Measurements from ENCODE around the gene ALK.

ALK gene

DNA sequence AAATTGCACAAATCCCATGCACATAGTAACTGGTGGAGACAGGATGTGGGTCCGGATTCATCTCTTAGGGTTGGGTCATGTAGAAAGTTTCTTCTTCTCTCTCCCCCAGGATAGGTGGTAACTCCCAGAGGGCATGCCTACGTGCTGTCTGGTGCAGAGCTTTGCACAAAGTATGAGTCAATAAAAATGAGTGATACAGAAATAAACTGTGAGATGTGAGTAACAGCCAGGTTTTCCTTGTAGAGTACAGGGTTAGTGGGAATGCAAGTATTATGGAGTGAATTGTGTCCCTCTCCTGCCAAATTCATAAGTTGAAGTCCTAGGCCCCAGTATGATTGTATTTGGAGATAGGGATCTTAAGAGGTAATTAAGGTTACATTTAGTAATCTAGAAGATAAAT, 289.4 kb downstream of the ALK start:
- no peak for DNase-seq

DNA sequence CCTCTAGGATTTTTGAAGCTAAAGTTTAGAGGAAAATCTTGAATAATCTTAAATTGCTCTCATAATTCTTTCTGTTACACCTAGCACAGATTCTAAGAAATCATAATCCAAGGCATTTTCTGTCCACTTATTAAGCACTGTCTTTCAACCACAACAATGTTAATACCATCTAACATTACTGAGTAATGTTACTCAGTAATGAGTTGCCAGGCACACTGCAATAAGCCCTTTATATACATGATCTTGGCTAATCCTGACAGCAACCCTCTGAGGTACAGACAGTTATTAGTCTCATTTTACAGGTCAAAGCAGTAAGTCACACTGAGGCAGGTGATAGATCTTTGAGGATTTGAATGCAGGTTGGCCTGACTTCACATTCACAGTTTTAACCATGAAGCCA, 291.9 kb downstream of the ALK start:
- no peak for DNase-seq

DNA sequence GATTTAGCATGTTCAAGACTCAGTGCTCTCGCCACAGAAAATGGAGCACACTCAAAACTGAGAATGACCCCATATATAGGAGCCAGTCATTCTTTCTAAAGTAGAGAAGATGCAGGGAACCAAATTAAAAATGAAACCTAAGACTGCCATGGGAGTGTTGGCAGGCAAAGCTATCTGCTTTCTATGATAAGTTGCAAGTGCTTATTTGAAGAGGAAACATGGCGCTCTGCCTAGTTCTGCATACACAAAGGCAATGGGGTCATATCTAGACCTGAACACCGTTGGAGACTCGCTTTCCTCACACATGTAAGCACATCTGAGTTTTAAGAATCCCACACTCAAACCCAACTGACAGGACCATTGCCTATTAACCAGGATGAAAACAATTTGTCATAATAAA, 292.5 kb downstream of the ALK start:
- DNase-seq: no peak

DNA sequence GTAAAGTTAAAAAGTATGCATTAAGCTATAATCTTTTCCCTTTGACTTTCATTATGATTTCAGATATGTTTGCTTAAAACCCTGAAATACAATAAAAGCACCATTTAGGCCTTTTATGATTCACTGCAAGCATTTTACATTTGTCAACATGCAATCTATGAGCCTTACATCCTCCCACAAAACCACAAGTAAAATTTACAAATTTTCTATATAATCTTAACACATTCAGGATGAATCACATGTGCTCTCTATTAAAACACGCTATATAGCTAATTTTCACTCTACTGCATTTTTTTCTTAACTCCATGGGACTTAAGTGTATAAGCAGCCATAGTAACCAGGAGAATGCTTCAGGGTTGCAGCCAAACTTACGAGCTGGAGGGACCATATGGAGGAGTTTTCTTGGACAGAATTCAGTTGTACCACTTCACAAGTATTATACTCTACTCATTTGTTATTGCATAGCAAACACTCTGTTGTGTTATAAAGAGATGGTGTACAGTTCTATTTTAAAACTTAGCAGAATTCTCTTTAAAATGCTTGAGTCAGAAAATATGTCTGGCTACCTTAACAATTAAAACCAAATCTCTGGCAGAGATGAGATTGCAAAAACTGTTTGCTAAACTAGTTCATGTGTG, 293.2 kb downstream of the ALK start:
- DNase-seq: no peak

DNA sequence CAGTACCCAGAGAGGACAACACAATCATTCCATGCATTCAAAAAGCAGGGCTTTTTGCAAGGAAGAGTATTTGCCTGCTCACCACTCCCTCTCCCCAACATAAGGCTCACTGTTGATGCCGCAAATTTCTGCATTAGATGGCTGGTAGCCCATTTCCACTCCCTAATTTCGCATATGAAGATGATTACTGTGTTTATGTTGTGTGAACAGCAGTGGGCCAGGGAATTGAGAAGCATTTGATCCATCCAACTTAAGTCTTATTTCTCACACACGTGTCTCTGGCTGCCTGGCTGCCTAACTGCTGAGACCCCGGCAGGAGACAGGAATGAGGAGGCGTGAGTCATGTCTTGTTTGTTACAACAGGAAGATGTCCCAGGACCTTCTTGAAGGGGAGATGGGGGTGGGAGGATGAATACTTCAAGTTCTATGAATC, 294.1 kb downstream of the ALK start:
- DNase-seq: no peak

DNA sequence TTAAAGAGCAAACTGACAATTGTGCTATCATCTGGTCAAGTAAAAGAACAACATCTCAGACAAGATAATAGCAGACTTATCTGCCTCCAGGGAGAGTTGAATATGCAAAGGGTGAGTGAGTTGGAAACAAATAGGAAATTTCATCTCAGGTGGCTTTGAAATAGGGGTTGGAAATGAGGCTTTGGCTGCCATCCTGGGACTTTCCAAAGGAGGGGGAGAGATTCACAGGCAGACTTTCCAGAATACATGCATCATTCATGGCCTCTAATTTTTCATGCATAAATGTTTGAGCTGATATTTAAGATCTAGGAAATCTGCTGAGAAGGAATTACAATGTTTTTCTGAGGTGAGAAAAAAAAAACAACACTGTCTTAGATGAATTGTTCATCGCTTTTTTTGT, 300.5 kb downstream of the ALK start:
- DNase-seq: no peak

DNA sequence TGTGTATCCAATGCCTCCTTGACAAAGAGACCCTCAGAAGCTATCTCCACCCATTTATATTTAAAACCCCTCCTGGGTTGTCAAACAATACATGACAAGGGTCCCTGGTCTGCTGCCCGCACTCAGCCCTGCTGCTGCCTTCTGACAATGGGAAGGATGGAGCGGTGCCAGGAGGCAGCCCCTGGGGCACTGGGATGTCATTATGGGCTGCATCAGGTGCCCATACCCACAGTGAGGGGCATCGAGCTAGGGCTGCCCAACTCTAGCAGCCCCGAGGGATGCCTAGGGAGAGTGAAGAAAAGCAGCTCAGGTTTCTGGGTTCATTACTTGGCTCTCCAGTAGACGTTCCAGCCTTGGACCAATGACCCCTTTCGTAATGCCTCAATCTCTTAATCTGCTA, 301.7 kb downstream of the ALK start:
- no peak for DNase-seq

DNA sequence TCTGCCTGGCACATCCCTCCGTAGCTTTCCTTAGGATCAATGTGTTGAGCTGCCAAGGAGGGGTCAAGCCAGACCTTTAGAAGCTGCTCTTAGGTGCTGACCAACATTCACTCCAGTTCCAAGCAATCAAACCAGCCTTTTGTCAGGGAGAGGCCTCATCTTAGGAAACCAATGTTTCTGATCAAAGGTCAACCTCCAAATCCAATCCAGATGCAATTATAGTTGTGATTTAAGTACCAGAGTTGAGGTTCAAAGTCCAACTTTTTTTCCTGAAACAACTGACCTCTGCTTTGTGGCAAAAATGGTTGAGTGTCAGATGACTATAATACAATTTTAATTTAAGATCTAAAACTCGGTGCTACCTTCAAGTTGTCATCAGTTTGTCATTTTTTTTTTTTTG, 303.4 kb downstream of the ALK start:
- no peak for DNase-seq

DNA sequence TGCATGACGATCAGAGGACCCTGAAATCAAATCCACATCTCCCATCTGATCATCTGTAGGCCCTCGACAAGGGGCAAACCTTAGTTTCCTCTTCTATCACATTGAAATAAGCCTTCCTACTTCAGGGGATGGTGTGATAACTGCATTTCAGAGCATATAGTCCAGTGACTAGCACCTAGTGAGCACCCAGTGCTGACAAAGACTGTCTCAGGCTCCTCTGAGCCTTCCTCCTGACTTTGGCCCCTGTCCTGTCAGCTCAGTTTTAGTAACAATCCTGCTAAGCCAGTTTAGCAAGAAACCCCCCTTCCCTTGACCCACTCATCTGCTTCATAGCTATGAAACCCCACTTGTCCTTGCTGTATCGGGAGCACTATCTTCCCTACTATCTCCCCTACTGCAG, 304.0 kb downstream of the ALK start:
- no peak for DNase-seq

DNA sequence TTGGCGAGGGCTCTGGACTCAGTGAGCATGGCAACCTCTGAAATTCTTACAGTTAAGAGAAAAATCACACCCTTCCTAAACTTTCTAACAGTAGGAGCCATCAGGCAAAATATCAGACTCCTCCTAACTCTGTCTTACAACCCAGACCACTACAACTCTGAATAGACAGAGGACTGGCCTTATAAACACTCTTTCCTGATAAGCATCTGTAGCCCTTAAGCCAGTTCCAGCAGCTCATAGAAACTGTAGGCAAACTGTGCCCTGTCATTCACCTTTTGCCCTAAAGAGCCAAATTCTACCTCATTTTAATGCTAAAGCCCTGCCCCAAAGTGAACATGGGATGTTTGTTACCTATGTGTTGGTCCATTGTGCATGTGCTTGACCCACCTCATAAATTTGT, 304.8 kb downstream of the ALK start:
- no peak for DNase-seq

DNA sequence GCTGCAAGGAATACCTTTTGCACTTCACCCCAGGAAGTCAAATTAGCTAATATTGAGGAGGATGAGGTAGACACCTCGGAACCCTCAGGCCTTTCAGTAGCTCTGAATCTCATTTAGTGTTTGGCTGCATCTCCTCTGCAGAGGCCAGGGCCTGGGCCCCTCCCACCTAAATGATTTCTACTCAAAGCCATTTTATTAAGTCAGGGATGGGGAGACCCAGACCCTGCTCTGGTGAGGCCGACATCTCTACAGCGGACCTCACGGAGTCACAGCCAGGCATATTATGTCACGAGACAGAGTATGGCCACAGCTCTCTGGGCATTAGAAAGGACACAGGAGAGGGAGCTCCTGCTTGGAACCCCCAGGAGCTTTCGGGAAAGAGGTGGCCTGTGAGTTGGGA, 305.5 kb downstream of the ALK start:
- no peak for DNase-seq

DNA sequence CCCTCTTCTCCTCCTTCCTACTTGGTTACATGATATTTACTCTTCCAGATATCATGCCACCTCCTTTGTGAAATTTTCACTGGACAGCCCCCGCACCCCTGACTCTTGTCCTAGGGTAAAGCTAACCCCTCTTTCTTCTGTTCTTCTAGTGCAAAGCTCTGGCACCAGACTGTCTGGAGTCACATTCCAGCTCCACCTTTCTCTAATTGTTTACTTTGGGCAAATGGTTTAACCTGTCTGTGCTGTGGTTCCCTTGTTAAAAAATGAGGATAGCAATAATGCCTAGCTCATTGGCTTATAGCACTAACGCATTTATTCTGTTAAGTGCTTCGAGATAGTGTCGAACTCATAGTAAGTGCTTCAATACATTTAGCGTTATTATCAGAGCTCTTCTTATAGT, 306.2 kb downstream of the ALK start:
- DNase-seq: no peak

DNA sequence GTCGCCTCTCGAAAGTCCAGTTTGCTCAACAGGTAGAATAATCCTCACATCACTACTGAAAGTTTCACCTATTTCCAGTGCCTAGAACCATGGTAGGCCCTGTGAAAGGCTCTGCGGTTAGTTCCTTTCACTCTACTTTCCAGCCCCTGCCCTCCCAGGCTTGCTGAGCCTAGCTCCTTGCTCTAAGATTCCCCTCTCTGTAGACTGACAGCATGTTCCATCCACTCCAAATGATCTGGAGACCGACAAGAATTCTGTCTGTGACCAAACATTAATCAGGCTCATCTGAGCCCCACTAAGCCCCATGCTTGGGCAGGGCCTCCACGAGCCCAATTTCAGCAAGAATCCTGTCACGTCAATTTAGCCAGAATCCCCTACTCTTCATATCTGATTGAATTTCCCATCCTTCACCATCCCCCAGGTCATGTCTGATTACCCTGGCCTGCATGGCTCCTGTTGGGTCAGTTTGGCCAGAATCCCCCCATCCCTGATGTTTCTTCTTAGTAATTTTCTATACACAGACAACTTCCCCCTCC, 307.0 kb downstream of the ALK start:
- no peak for DNase-seq

DNA sequence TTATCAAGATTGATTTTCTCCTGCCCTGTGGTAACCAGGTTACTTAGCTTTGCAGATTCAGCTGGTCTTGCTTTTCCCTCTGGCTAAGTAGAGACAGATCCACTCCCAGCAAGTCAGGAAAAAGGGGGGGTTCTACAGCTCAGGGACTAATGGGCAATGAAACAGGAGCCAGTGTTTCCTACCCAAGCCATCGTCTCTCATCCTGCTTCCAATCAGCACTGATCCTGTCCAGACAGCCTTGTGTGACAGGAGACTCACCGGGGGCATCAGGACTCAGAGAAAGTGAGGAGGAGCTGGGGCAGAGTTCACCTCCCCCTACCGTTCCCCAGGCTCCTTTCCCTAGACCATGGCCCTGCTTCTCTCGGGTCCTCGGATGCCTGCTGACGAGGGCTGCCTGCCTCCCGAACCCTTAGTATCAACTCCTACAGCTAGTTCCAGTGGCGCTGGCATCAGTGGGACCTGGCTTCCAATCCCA, 307.6 kb downstream of the ALK start:
- DNase-seq: no peak

DNA sequence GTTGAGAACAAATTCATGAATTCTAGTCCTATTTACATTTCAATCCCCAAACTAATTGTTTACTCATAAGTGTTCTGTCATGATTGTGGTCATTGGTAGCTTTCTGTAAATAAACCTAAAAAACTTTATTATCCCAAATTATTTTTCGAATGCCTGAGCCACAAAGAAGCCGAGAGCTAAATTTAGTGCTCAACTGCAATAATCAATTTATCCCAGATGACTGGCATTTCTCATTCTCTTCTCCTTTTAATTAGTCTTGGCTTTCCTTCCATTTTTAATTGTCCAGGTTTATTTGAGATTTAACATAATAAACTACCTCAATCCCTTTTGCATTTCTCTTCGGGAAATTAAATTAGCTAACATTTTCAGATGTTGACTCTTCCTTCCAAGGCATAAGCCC, 308.3 kb downstream of the ALK start:
- no peak for DNase-seq

DNA sequence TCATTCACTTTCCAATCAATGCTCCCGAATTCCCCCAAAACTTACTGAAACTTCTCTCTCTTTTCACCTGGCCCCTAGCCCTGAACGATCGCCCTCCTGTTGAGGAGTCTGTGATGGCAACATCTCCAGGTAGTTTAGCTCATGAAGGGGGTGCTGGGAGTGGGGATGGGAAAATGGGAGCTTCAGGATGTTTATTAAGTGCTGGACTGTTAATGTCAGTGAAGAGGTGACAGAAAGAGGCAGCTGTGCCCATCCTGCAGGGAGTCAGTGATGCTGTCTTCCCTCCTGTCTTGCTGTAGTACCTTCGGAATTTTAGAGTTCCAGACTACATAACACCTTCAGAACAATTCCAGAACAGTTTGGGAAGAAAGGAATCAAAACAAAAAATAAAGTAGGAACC, 308.8 kb downstream of the ALK start:
- DNase-seq: no peak

DNA sequence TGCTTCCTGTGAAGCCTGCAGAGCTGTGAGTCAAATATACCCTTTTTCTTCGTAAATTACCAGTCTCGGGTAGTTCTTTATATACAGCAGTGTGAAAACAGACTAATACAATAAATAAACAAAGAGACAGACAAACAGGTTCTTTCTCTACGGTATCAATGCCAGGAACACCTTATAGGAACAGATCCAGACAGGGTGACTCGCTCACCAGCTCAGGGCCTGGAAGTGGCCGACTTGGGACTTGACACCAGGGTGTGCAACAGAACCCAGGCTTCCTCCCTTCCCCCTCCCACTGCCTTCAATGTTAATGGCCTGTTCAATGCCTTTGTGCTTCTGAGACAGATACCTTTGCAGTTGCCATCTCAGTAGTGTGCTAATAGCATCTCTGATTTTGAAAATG, 309.5 kb downstream of the ALK start:
- no peak for DNase-seq

DNA sequence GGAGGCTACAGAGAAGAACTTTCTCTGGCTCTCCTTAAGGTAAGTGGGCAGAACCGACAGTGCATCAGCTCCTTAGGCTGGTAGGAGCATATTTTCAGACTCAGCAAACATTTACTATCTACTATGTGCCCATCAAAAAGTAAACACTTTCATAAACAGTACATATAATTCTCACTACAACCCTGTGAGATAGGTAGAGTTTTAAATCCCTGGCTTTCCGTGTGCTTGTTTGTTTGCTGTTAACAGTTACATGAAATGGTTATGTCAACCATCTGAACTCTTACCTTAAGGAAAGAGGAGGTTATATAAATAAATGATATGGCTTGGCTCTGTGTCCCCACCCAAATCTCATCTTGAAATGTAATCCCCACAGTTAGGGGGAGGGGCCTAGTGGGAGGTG, 310.1 kb downstream of the ALK start:
- no peak for DNase-seq

DNA sequence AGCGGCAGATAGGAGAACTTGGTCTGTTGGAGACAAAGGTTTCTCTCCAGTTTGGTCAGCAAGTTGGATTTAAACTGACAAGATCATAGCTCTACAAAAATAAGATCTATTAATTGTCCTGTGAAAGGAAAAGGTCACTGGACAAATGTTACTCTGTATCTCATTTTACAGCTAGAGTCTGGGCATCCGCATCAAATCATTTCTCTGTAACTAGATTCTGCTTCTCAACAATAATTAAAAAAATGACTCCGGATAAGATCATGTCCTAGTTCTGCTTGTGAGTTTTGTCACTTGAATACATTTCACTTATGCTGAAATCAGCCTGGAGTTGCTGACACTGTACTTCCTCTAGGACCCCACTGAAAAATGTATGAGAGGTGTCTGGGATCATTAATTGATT, 310.8 kb downstream of the ALK start:
- DNase-seq: no peak

DNA sequence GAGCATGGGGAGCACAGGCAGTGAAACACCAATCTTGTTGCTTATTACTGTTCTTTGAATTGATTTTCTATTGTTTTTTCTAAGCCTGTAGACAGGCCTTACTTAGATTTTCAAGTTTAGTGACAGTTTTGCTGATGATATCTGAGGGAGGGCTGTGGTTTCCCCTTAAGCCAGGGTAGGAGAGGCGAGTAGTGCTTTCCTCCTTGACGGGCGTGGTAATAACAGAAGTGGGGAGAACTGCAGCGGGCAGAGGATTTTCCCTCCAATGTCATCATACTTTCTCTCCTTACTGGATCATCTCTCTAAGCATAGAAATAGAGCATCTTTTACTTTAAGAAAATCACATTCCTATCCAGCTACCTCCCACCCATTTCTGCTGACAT, 314.4 kb downstream of the ALK start:
- no peak for DNase-seq

DNA sequence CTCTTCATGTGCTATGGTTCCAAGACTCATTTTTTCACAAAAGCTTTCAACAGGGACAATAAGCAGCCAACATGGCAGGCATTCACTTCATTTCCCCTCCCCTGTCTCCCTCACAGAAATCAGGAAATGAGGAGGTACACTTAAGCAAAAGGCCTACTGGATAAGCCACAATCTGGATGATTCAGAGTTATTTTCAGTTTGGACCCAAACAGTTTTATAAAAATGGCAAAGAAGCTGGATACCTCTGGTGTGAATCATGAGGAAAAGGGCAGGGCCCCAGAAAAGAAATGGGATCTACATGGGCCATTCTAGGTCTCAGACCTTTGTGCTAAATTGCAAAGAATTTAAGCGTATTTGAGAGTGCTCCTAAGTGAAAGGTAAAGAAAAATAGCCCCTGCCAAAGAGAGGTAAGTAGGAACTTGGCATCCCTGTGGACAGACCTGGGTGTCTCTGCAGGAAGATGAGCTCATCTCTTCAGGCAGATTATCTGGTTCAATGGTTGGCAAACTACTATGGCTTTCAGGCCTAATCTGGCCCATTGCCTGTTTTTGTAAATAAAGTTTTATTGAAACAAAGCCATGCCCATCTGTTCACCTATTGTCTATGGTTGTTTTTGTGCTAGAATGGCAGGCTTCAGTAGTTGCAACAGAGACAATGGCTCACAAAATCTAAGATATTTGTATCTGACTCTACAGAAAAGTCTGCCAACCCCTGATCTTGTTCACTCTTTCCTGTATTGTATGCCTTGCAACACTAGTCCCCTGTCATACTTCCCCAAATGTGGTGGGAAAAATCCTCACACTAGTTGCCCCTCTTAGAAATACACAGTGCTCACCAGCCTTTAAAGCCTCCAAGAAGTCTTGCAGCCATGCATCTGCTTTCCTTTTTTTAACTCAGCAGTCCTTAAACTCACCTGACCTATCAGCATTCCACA, 315.0 kb downstream of the ALK start:
- DNase-seq: no peak

DNA sequence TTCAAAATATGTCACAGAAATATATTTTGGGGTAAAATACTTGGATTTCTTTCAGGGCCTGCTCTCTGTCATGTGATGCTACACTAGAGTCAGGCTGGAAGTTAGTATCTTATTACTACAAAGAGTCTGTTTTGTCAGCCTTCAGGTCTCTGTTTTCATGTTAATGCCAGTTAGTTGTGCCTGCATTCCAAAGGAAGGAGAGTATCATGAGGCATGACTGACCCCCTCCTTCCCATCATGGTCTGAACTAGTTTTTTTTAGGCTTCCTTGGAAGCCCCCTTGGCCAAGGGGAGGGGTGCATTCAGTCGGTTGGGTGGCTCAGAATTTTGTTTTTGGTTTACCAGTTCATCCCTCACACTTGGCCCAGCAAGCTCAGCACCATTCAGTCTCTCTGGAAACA, 318.0 kb downstream of the ALK start:
- no peak for DNase-seq

DNA sequence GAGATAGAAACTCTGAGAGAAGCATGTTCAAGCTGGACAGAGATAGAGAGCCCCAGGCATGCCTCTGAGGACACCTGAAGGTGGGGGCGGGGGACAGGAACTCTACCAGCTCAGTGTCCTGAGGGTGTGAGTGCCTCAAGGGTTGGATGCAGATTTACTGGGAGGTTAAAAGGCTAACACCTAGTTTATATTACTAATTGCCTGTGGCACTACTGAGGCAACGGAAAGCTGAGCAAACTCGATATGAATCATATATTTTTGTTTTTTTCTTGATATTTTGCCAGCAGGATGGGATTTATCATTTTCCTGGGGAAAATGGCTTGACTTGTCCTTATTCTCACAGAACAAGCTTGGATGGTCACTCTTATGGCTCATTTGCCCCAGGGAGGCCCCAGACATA, 319.5 kb downstream of the ALK start:
- no peak for DNase-seq

DNA sequence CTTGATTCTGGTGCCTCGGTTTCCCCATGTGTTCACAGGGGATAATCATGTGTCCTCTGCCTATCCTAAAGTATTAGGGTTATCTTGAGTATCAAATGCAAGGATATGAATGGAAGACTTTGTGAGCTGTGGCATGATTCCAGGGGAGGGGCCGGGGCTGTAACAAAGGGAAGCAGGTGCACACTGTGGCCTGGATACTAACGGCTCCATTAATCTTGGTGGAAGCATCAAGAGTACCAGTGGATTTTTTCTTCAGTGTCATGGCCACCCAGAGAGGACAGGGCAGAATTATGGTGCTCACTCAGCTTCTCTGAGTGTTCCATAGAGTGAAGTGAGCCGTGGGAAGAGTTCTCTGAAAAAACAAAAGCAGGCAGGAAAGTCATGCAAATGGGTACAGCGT, 320.1 kb downstream of the ALK start:
- DNase-seq: no peak
